Sciatic nerve (tissue), 2 donors: Measurements from ENCODE around the gene SPRYD7. TPM values are rescaled to one million over a fixed set of nuclear protein-coding genes. Genes with fewer than 3 reads are reported as not detected.
"Not testable (repeated sequence)": the region's sequence is repeated elsewhere in the genome, so short reads cannot be mapped to it uniquely, and the experiment has no call there.

ENCODE experiments used
- ATAC-seq: fragments of 200-7000 bp; cut with Tn5 transposase; one replicate; pipeline ENCODE4 v1.9.1; 2020; ENCODE audit warnings: mild to moderate bottlenecking, moderate library complexity
- DNase-seq: peaks from one replicate; pipeline ENCODE4 v3.0.0-alpha.2; 2020; ENCODE audit warnings: low spot score
- intact Hi-C: fragments of 100-400 bp; cut with DNase I; formaldehyde crosslinking; loops from one replicate; pipeline ENCODE4 v1.14.2; 2022
- total RNA-seq: library from RNA; stranded (reverse); fragmentation: NEBNext Ultra II Directional; extraction: Animal tissue kit (Norgen Biotek cat#: 25700); gene quantifications from one replicate; pipeline ENCODE4 v1.2.1, GENCODE V29; 2021
- donor health status: DM: no; HTN: no; CAD: no.
- donor health status: DM: no; HTN: no; CAD: no.

SPRYD7 gene
- 7.8 TPM for total RNA-seq

- intact Hi-C loops: no loop called here
- ATAC-seq (peak; percentile 100), DNase-seq (peak; percentile 99)
Observed at GRCh38 chr13:49936075-49936967, at the start of gene SPRYD7. Gene SPRYD7, minus strand, starts transcription at chr13:49936340. Its CDS starts 105 bp downstream, at chr13:49936235.

- no peak for DNase-seq
- ATAC-seq: no peak
- intact Hi-C loops: loop anchor here (5.0 kb wide), 1 partner anchor 532 kb away; no protein-coding TSS in a partner anchor
Observed at GRCh38 chr13:49985129-49985528, 49.0 kb upstream of the SPRYD7 start.

- DNase-seq (no peak), ATAC-seq (no peak)
Observed at GRCh38 chr13:49980266-49980665, 44.1 kb upstream of the SPRYD7 start.

GRCh38 chr13:49977992-49978391 is 41.9 kb upstream of the SPRYD7 start:
- no peak for ATAC-seq
- DNase-seq: no peak
- intact Hi-C loops: loop anchor here (5.0 kb wide), 1 partner anchor 824 kb away; no protein-coding TSS in a partner anchor

More at GRCh38 chr13:49980266-49980665, 44.1 kb upstream of the SPRYD7 start:
- intact Hi-C loops: no loop called here

- peak; percentile 80 for ATAC-seq
- intact Hi-C loops: loop anchor here (5.0 kb wide), 1 partner anchor 826 kb away; no protein-coding TSS in a partner anchor
- peak; percentile 82 for DNase-seq
Observed at GRCh38 chr13:49976314-49977258, 40.4 kb upstream of the SPRYD7 start.

- no peak for ATAC-seq
- DNase-seq: no peak
- intact Hi-C loops: loop anchor here (5.0 kb wide), 1 partner anchor 826 kb away; no protein-coding TSS in a partner anchor
Observed at GRCh38 chr13:49975826-49976225, 39.7 kb upstream of the SPRYD7 start.

- no peak for ATAC-seq
- no peak for DNase-seq
- intact Hi-C loops: no loop called here
Observed at GRCh38 chr13:49972709-49973108, 36.6 kb upstream of the SPRYD7 start.

- DNase-seq (no peak), ATAC-seq (no peak)
- intact Hi-C loops: no loop called here
Observed at GRCh38 chr13:49967456-49967855, 31.3 kb upstream of the SPRYD7 start.

- no peak for DNase-seq
- no peak for ATAC-seq
- intact Hi-C loops: no loop called here
Observed at GRCh38 chr13:49958321-49958720, 22.2 kb upstream of the SPRYD7 start.

GRCh38 chr13:49956131-49956530 is 20.0 kb upstream of the SPRYD7 start:
- intact Hi-C loops: no loop called here

GRCh38 chr13:49954674-49955455 is 18.7 kb upstream of the SPRYD7 start:
- ATAC-seq (no peak), DNase-seq (no peak)
- intact Hi-C loops: no loop called here

More at GRCh38 chr13:49956131-49956530, 20.0 kb upstream of the SPRYD7 start:
- ATAC-seq (no peak), DNase-seq (no peak)

- intact Hi-C loops: no loop called here
- DNase-seq (no peak), ATAC-seq (no peak)
Observed at GRCh38 chr13:49953560-49953959, 17.4 kb upstream of the SPRYD7 start.

- ATAC-seq: no peak
- intact Hi-C loops: no loop called here
- DNase-seq: no peak
Observed at GRCh38 chr13:49951754-49952535, 15.8 kb upstream of the SPRYD7 start.

- intact Hi-C loops, ATAC-seq: not testable (repeated sequence)
Observed at GRCh38 chr13:49948777-49949270, 12.7 kb upstream of the SPRYD7 start.

GRCh38 chr13:49939321-49939720 is 3.2 kb upstream of the SPRYD7 start:
- intact Hi-C loops: no loop called here
- no peak for ATAC-seq
- DNase-seq: no peak

More at GRCh38 chr13:49948777-49949270, 12.7 kb upstream of the SPRYD7 start:
- not testable (repeated sequence) for DNase-seq

- intact Hi-C loops: no loop called here
Observed at GRCh38 chr13:49938921-49939320, 2.8 kb upstream of the SPRYD7 start.

GRCh38 chr13:49938314-49938713 is 2.2 kb upstream of the SPRYD7 start:
- ATAC-seq (no peak), DNase-seq (no peak)
- intact Hi-C loops: no loop called here

More at GRCh38 chr13:49938921-49939320, 2.8 kb upstream of the SPRYD7 start:
- DNase-seq: no peak
- ATAC-seq: no peak

- intact Hi-C loops: no loop called here
Observed at GRCh38 chr13:49936968-49937273, 781 bp upstream of the SPRYD7 start.

More at GRCh38 chr13:49936968-49937273, 781 bp upstream of the SPRYD7 start:
- DNase-seq (no peak), ATAC-seq (no peak)
